Measurements from ENCODE around the gene MEP1A. TPM values are rescaled to one million over a fixed set of nuclear protein-coding genes. Genes with fewer than 3 reads are reported as not detected.
"Not testable (repeated sequence)": the region's sequence is repeated elsewhere in the genome, so short reads cannot be mapped to it uniquely, and the experiment has no call there.

Gene MEP1A
- total RNA-seq, 1 experiment from 2014 or later = not detected

DNA sequence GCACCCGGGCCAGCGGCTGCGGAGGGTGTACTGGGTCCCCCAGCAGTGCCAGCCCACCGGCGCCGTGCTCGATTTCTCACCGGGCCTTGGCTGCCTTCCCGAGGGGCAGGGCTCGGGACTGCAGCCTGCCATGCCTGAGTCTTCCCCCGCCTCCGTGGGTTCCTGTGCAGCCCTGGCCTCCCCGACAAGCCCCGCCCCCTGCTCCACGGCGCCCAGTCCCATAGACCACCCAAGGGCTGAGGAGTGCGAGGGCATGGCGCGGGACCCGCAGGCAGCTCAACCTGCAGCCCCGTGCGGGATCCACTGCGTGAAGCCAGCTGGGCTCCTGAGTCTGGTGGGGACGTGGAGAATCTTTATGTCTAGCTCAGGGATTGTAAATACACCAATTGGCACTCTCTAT is 18.5 kb upstream of the MEP1A start:
- DNase-seq (ENCODE audit: low read depth) = not testable (repeated sequence)

DNA sequence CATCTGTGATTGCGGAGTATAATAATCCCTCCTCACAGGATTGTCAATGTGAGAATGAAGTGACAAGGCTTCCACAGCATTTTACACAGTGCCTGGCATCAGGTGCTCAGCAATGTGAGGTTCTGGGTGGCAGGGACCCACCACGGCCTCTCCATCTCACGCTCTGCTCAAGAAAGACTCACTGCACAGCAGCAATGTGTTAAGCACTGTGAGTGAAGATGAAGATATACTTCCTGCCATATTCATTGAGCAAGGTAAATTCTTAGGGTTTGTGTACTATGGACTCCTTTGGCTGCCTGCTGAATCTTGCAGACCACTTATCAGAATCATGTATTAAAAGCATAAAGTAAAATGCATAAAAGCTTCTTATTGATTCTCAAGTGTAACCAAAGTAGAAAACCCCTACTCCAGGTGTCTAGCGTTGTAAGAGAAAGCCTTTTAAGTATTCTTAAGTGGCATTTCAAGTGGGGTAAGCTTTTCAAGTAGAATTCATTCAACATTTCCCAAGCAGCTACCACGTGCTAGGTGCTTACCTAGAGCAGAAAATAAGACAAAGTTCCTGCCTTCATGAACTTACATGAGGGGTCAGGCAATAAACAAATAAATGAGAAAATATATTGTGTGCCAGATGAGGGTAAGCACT is 17.0 kb upstream of the MEP1A start:
- no peak for DNase-seq (ENCODE audit: low read depth)

DNA sequence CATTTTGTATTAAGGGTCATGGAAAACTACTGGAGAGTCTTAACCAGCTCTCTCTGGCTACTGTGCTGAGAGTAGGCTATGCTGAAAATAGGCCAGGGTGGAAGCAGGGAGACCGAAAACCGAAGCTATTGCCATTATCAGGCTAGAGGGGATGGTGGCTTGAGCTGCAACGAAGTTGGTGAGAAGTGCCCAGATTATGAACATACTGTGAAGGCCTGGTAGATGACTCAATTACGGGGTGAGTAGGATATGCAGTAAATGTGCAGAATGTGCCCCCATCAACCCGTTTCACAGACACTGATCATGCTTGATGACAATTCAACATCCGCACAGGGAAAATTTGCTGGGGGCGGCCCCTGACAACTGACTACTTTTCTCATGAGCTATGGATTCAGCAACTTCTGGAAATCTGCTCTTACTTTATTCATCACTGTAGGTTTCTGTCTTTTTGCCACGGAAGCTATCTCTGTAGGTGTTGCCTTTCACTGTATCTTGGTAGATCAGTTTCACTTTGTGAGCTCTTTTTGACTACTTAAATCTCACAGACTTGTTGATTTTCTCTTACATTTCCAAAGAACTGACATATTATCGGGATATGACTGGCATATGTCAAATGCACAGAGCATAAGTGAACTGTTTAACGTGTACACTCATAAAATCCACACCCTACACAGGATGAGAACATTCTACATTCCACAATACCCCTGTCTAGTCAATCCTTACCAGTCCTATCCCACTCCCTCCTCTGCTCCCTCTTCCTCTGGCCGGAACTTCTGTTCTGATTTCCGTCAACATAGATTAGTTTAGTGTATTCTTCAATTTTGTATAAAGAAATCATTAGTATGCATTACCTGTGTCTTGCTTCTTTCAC is 15.5 kb upstream of the MEP1A start:
- DNase-seq (ENCODE audit: low read depth) = no peak

DNA sequence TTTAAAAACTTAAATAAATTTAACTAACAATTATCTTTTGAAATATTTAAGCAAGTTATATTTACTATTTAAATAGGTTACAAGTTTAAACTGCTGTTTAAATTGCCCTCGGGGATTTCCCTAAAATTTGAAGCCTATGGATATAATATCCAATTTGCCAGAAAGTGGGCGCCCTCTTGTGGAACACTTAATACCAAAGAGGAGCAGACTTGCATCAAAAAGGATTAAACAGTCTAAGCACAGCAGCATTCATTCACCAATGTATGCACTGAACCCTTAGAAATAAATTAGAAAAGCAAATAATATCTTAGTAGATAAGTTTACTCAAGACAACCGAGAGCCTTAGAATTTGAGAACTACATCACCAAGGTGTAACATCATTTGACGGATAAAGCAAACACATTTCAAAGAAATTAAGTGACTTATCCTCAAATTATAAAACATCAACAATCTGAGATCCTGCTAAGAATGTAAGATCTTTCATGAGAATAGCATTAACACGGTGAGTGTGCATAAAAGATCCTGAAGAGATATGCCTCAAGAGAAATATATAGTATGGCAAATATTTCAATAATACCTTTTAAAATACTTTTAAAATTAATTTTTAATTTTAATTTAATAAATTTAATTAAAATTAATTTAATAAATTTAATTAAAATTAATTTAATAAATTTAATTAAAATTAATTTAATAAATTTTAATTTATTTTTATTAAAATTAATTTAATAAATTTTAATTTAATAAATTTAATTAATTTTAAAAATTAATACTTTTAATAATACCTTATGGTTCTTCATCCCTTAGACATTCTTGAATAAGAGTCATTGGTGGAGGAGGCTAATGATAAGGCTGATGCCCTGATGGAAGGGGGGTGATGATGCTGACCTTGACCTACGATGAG is 11.5 kb upstream of the MEP1A start:
- DNase-seq (ENCODE audit: low read depth) = peak; percentile 61

DNA sequence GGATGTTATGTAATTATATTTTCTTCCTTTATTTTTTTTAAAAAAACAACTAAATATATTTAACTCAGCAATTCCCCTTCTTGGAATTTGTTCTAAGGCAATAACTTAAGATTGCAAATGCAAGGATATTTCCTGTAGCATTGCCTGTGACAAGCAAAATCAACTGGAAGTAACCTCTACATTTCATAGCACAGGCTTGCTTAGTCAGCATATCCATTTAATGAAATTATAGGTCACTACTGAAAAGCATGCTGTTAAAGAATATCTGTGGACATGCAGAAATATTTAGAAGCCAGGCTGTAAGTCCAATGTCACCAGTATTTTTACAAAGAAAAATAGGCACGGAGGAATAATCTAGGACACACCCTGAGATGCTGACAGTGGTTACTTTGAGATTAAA is 8.7 kb upstream of the MEP1A start:
- DNase-seq (ENCODE audit: low read depth) = no peak

DNA sequence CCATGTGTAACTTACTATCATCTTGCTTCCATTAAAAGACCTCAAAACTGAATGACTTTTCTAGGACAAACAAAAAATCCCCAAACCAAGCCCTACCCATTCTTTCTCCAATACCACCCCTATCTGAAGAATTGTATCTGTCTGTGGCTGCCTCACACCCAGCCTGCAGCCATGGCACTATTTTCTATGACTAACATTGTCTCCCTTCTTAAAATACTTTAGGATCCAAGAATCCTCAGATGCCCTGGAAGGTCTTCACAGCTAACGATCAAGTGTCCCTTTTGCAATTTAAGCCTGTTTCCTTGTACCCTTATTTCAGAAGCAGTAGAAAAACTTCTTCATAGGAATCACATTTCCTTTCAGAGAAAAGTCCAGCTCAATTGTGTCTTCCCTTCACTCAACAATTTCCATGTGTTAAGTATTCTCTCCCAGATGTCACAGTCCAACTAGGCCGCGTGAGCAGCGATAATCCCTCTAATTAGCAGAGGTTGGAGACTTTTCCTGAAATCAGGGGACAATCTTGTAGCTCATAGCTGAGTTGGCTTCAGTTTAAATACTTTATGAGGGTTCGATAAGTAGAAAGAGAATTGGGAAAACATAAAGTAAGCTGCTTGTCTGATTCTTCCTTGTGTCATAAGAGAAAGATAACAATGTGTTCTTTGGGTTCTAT is 5.2 kb upstream of the MEP1A start:
- DNase-seq (ENCODE audit: low read depth) = no peak

DNA sequence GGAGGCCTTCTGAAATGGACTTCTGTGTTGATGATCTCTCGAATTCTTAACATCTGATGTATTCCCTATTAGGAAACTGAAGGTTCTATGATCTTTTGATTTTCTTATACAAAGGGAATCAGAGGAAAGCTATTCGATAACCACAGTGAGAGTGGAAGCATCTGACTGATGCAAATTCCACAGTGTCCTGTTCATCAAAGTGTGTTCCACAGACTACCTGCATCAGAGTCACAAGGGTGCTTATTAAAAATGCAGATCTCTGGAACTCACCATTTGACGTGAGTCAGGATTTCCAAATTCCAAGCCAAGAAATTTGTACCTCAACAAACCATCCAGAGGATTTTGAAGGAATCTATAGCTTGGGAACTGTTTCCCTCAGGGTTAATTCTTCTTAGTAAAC is 4.4 kb upstream of the MEP1A start:
- peak; percentile 7 for DNase-seq (ENCODE audit: low read depth)

DNA sequence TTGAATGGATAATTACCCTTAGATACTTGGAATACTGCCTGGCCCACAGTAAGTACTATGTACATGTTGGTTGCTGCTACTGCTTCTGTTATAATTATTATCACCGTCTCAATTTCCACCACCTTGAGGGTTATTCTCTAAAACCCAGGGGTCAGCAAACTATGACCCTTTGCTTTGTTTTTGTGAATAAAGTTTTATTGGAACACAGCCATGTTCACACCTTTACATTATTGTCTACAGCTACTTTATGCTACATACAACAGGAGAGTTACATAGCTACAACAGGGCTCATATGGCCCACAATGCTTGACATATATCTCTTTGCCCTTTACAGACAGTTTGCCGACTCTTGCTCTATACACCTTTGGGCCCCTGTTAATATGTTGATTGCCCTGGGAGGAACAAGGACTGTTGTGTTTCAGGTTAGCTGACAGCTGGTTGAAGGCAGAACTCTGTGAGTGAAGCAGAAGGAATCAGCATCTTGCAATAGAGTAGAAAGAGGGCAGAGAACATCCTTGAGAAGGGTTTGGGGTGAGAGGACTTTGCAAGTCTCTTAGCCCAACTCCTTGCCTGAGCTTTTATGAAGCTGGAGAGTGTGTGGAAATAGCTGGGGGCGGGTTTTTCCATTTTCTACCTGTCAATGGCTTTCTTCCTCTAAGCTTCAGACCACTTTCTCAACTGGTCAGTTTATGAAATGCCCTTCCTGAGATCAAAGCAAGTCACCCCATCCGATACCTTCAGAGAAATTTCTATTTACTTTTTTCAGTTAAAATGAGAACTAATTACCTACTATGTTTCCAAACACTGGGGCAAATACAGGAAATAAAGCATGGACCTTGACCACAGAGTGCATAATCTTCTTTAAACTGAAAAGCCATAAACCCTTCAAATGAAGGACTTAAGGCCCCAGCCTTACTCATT is 3.5 kb upstream of the MEP1A start:
- no peak for DNase-seq (ENCODE audit: low read depth)

DNA sequence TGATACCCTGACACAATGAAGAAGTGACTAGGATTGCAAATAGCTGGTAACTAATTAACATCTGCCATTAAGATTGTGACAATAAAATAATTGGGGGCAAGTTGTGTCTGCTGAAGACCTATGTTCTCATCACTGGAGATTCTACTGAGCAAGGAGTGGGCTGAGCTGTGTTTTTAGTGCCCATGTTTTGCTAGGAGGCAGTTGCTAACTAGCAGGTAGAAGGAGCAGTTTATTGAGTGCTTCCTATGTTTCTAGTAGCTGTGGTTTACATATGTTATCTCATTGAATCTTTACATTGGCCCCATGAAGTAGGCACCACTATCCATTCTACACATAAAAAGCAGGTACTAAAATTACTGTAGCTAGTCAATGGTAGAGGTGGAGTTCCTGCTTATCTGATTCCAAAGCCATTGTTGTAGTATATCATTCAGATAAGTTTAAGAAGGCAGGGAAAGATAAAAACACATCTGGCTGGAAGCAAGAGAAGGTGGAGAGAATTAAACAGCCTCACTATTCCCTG is 2.8 kb upstream of the MEP1A start:
- DNase-seq (ENCODE audit: low read depth) = no peak

DNA sequence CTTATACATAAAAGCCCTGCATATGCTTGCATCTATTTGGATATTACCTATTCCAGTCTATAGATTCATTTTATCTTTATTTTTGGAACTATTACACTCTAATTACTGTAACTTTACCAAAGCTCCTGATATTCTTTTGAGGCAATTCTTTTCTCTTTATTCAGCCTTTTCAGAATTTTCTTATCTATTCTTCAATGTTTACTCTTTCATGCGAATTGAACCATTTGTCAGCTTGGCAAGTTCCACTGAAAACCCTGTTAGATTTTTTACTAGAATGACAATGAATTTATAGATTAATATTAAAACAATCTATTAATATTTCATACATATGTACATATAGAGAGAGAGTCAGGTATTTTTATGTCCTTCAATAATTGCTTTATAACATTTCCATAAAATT is 554 bp upstream of the MEP1A start:
- DNase-seq (ENCODE audit: low read depth) = no peak

DNA sequence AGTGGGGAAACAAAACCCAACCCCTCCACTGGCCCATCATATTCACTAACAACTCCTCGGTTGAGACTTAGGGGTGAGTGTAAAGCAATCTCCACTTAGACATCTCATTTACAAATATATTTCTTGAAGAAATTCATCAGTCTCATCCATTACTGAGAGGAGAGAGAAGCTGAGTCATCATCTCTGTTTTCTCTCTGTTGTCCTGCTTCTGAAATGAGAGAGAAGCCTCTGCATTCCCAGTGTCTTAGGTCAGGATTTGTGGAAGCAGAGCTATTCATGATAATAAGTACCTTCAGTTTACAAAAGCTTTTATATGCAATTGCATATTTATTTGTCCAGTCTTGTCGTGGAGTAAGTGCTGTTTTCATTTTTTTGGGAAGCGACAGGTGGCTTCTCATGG is 879 bp downstream of the MEP1A start:
- DNase-seq (ENCODE audit: low read depth) = peak; percentile 53

DNA sequence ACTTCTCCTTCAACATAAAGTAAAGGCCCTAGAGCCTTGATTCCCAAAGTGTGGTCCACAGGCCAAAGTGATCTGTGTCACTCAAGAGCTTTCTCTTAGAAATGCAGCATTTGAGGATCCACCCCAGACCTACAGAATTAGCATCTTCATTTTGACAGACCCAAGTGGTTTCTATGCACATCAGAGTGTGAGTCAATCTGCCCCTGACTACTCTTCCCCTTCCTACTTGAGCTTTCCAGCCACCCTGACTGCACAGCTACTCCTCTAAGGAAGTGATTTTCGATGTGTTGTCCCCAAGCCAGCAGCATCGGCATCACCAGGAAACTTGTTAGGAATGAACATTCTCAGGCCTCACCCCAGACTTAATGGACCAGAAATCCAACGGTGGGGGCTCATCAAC is 2.6 kb downstream of the MEP1A start:
- peak; percentile 15 for DNase-seq (ENCODE audit: low read depth)

DNA sequence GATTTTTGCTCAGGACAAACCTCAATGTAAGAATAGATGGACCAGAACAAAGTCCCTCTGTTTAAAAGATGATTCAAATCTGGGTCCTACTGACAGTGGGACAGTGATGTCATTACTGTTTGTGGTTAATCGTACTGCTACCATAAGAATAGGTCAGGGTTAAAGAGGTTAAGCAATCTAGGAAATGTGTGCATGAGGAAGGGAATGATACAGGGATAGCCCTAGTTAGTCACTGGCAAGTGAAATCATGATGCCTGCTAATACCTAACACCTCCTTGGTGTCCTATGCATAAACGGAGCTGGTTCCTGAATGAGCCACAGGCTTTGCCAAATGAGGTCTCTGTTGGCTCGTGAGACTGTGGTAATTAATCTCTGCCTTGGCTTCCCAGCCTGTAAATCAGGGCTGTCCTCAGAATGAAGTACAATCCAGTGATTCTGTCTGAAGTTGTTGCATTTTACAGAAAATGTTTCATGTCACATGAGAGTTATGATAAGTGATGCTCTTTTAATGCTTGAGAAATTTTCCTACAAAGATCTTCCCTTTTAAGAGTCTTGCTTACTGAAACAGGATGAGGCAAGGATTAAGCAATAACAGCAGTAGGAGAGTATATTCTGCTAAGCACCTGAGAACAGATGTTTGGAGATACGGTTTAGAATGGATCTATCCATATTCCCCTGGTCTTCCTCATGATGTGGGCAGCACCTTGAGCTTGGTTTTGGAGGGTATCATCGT is 3.8 kb downstream of the MEP1A start:
- DNase-seq (ENCODE audit: low read depth) = peak; percentile 86

DNA sequence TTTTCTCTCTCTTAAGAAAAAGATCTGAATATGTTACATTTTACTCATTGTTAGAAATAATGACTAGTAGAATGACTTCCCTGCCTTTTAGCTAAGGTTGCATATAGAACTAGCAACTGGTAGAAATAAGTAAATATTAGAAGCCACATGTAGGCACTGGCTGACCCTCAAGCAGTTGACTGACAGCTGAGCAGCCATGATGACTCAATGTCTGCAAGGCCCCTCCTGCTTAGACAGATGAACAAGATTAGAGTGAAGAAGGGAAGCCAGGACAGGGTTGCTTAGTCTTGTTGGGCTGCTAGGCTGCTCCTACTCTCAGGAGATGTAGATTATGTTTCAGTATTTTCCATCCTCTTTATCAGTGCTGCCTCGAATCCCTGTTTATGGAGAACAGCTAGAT is 6.5 kb downstream of the MEP1A start:
- peak; percentile 23 for DNase-seq (ENCODE audit: low read depth)

DNA sequence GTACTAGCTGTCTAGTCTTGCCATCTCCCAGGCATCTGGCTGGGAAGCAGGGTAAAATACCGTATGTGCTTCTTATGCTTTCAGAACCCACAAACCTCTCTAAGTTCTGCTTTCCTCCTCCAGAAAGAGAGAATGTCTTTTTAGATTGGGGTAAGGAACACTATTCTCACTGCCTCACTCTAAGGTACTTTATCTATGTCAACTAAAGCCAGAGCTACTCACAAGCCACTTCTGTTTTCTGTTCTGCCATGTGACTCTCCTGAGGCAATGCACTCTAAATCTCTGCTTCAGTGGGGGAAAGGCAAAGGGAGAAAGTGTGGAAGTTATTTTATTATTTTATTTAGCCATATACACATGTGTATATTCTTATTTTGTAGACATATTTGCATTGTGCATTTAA is 15.6 kb downstream of the MEP1A start:
- no peak for DNase-seq (ENCODE audit: low read depth)

DNA sequence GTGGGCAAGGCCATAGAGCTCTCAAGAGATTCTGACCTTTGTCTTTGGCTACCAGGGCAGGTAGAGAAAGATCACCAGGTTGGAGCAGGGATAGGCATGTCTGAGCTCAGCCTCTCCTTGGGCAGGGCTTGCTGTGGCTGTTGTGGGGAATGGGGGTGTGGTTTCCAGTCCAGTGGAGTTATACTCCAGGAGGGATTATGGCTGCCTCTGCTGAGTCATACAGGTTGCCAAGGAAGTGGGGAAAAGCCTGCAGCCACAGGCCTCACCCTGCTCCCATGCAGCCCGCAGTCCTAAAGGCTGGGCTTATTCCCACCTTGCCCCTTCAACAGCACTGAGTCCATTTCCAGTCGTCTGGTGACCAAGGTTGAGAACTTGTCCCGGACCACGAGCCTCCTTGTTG is 21.9 kb downstream of the MEP1A start:
- peak; percentile 79 for DNase-seq (ENCODE audit: low read depth)

DNA sequence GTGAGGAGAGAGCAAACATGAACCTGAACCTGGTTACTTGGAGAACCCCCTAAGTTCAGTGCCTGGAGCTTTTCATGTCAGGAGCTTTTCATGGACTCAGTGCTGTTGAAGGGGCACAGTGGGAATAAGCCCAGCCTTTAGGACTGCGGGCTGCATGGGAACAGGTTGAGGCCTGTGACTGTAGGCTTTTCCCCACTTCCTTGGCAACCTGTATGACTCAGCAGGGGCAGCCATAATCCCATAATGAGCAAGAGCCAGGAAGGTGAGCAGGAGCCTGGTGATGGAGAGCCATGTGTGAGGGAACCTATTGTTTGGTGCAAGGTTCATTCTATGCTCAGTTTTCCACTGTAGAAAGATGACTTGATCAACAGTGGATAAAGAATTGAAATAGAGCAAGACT is 23.4 kb downstream of the MEP1A start:
- DNase-seq (ENCODE audit: low read depth) = peak; percentile 31

DNA sequence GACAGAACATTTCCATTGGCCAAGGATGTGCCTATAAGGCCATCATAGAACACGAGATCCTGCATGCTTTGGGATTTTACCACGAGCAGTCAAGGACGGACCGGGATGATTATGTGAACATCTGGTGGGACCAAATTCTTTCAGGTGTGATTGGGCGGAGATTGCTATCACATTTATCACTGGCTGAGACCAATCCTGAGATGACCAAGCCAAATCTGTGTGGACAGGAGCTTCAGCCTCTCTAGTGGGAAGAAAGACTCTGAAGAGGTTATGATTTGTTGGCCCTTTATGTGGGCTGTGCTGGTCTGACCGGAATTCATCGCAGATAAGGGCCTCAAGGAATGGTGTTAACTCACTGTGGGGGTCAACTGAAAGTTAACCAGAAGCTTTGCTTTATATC is 26.4 kb downstream of the MEP1A start:
- no peak for DNase-seq (ENCODE audit: low read depth)

DNA sequence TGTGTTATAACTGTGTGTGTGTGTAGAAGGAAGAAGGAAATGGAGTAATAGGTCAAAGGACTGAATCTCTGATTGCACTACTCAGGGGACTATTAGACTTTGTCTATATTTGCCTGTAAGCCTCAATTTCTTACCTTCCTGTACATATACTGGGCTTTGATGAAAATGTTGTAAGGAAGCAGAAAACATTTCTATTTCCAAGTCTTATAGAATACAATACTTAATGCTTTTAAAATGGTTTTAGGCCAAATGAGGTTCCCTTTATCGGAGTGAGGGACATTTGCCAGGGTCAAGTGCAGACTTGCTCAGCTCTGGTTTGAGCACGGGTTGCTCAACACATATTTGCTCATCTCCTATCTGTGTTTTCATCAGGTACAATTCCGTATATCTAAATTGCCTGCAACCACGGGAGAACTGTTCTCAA is 28.3 kb downstream of the MEP1A start:
- no peak for DNase-seq (ENCODE audit: low read depth)
